Measurements from ENCODE around the gene R3HDML. TPM values are rescaled to one million over a fixed set of nuclear protein-coding genes. Genes with fewer than 3 reads are reported as not detected.
"Not testable (repeated sequence)": the region's sequence is repeated elsewhere in the genome, so short reads cannot be mapped to it uniquely, and the experiment has no call there.

R3HDML gene, protein sequence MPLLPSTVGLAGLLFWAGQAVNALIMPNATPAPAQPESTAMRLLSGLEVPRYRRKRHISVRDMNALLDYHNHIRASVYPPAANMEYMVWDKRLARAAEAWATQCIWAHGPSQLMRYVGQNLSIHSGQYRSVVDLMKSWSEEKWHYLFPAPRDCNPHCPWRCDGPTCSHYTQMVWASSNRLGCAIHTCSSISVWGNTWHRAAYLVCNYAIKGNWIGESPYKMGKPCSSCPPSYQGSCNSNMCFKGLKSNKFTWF
- not detected for total RNA-seq
- long read RNA-seq, donor 1: 0 reads
- long read RNA-seq, donor 2: 0 reads

DNA sequence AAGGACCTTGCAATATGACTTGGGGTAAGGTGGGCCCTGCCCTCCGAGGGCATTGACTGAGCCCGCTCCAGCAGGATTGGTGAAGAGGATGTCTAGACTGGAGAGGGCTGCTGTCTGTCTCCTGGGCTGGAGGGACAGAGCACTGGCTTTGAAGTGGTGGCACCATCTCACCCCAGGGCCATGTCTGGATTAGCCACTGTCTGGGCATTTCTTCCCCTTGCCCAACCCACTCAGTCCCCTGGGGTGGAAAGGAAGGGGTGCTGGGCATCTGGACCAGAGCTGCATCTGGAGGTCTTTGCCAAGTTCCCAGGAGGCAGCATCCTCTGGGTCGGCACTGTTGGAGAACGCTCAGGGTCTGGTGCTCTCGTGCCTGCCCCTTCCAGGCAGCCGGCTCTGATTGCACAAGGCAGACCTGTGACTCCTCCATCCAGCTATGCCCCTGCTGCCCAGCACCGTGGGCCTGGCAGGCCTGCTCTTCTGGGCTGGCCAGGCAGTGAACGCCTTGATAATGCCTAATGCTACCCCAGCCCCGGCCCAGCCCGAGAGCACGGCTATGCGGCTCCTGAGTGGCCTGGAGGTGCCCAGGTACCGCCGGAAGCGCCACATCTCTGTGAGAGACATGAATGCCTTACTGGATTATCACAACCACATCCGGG, at the start of gene R3HDML:
Gene R3HDML, plus strand, starts transcription at position 319 of the 656 bp plus-strand sequence. Its CDS starts 115 bp downstream, at position 434.
- DNase-seq (ENCODE audit: low spot score): no peak
- intact Hi-C loops (cut with DNase I): no loop called here

DNA sequence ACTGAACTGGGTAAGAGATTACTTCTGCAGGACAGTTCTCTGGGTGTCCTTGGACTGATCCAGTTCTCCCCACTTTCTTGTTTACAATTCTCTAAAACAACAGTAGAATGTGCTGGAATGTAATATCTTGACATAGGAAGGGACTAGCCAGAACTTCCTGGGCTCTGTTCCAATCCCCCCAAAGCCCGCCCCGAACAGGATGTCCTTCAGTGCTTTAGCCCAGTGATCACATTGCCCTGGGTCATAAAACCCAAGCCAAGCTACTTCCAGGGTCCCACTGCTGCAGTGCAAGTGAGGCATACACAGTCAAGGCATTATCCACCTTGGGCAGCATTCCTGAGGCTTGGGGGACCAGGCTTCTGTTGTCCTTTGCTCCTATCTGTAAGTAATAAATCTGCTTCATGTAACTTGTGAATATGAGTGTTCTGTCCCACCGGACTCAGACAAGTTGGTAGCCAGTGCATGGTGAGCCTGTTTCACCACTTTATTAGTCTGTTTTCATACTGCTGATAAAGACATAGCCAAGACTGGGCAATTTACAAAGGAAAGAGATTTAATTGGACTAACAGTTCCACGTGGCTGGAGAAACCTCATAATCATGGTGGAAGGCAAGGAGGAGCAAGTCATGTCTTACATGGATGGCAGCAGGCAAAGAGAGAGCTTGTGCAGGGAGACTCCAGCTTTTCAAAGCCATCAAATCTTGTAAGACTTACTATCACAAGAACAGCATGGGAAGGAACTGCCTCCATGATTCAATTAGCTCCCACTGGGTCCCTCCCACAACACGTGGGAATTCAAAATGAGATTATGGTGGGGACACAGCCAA, 49.4 kb upstream of the R3HDML start:
- intact Hi-C loops (cut with DNase I): loop anchor here in 1 of 2 donors (2.0 kb wide), 1 partner anchor 33 kb away; no protein-coding TSS in a partner anchor
- DNase-seq (ENCODE audit: low spot score): no peak

DNA sequence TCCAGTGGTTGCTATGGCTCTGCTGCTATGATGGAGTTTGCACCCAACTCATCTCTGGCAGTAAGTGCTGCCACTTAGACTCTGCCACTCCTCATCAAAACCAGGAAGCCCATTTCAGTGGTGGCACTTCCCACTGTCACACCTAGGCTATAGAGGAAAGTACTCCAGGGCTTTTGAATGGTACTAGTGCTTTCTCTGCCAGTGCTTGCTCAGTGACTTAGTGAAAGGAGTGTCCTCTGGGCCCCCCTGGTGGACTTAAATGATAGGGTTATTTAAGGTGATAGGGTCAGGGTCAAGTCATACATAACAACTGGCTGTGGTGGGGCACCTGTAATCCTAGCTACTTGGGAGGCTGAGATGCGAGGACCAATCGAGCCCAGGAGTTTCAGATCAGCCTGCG, 48.6 kb upstream of the R3HDML start:
- intact Hi-C loops (cut with DNase I): loop anchor here in 1 of 2 donors (2.0 kb wide), 1 partner anchor 33 kb away; no protein-coding TSS in a partner anchor
- no peak for DNase-seq (ENCODE audit: low spot score)

DNA sequence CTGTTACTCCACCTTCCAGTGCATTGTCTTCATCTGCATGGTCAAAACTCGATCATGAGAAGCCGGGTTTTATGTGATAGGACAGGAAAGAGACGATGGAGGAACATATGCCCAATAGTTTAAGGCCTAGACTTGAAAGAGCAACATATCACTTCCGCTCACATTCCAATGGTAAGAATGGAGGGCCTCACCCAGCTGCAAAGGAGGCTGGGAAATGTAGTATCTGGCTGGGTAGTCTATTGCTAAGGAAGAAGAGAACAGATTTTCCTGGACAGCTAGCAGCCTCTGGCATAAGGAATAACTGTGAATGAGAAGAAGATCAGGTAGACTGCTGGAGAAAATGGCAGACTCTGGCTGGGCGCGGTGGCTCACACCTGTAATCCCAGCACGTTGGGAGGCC, 45.1 kb upstream of the R3HDML start:
- intact Hi-C loops (cut with DNase I): no loop called here
- DNase-seq (ENCODE audit: low spot score): no peak

DNA sequence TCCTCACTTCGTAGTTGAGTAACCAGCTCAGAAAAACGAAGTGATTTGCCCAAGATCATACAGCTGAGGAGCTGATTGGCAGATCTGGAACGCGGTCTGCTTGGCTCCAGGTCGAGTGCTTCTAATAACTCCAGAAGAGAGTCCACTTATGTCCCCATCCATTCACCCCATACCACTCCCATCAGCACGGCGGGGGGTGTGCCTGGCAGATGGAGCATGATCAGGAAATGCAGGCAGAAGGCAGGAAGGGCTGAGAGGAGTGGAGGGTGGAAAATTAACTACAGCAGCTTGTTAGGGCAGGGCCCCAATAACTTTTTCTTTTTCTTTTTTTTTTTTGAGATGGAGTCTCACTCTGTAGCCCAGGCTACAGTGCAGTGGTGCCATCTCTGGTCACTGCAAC, 40.8 kb upstream of the R3HDML start:
- intact Hi-C loops (cut with DNase I): no loop called here
- DNase-seq (ENCODE audit: low spot score): no peak

DNA sequence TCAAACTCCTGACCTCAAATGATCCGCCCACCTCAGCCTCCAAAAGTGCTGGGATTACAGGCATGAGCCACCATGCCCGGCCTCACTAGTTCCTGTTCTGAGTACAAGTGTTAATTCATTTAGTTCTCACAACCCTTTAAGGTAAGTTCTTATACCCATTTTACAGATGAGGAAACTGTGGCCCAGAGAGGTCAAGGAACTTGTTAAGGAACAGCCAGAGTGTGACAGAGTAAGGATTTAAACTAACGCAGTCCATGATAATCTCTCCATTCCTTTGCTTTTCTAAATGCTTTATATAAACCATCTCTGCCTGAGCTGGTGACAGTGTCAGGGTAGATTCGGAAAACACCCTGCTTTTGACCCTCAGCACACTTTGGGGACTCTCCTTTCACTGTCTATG, 39.1 kb upstream of the R3HDML start:
- intact Hi-C loops (cut with DNase I): no loop called here
- DNase-seq (ENCODE audit: low spot score): no peak

DNA sequence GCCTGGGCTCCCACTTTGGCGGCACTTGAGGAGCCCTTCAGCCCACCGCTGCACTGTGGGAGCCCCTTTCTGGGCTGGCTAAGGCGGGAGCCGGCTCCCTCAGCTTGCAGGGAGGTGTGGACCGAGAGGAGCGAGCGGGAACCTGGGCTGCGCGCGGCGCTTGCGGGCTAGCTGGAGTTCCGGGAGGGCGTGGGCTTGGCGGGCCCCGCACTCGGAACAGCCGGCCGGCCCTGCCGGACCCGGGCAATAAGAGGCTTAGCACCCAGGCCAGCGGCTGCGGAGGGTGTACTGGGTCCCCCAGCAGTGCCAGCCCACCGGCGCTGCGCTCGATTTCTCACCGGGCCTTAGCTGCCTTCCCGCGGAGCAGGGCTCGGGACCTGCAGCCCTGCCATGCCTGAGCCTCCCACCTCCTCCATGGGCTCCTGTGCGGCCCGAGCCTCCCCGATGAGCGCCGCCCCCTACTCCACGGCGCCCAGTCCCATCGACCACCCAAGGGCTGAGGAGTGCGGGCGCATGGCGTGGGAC, 37.8 kb upstream of the R3HDML start:
- DNase-seq (ENCODE audit: low spot score); intact Hi-C loops (cut with DNase I): not testable (repeated sequence)

DNA sequence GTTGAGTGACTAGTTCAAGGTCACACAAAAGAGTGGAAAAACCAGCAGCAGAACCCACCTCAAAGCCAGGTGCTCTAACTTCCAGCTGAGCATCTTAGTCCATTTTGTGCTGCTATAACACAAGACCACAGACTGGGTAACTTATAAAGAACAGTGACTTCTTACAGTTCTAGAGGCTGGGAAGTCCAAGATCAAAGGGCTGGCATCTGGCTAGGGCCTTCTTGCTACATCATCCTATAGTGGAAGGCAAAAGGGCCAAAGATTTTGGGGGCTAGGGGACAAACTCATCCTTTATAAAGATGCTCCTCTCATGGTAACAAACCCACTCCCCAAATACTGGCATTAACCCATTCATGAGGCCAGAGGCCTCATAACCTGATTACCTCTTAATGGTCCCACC, 35.6 kb upstream of the R3HDML start:
- intact Hi-C loops (cut with DNase I): no loop called here
- no peak for DNase-seq (ENCODE audit: low spot score)

DNA sequence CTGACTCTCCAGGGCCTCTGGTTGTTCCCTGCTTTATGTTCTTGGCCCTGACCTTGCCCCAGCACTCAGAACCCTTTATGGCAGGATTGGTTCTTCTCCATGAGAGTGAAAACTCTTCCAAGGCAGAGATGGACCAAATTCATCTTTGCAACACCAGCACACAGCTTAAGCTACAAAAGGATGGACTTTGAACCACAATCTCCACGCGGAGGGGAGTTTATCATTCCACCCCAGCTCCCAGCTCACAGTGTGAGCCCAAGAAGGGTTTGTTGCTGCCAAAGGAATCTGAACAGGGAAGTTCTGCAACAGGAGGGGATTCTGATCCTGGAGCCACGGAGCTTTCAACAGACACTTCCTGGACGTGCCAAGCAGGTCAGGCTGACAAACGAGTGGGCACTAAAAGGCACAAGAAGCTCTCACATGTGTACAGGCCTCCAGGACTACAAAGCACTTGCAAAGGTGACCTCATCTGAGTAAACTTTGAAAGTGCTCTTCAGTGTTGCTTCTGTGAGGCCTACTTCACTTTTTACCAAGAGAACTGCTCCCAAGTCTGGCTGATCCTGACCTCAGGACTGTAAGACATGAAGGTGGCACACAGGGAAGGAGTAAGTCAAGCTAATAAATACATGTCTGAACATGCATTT, 34.7 kb upstream of the R3HDML start:
- no peak for DNase-seq (ENCODE audit: low spot score)
- intact Hi-C loops (cut with DNase I): no loop called here

DNA sequence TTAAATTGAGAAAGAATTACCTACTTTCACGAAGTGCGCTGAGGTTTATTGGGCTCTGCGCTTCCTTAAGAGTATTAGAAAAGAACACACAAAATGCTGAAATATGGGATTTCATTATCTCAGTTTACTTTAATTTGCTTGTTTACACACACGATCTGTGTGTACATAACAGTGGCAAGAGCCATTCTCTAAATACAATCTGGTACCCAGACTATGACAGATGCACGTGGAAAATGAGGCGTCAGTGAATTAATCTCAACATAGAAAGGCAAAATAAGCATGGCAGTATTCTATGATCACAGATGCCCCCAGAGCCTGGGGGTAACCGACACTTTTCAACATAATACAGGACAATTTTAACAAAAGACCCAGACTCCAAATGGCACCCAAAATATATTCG, 34.1 kb upstream of the R3HDML start:
- DNase-seq (ENCODE audit: low spot score): no peak
- intact Hi-C loops (cut with DNase I): no loop called here

DNA sequence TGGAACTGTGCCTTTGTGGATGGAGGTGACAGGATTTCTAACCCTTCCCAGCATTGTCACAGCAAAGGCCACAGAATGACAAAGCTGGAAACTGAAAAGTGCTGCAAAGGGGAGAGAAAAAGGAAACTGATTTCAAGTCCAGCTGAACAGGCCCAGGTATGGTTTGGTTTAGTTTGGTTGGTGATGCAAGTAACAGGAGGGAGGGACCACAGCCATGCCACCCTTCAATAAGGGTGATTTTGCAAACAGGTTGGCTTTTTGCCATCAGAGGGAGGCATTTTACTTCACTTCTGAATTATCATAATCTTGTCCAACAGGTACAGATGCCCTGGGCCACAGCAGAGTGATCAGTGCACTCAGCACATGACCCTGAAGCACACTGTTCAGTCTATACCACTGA, 32.5 kb upstream of the R3HDML start:
- intact Hi-C loops (cut with DNase I): no loop called here
- no peak for DNase-seq (ENCODE audit: low spot score)

DNA sequence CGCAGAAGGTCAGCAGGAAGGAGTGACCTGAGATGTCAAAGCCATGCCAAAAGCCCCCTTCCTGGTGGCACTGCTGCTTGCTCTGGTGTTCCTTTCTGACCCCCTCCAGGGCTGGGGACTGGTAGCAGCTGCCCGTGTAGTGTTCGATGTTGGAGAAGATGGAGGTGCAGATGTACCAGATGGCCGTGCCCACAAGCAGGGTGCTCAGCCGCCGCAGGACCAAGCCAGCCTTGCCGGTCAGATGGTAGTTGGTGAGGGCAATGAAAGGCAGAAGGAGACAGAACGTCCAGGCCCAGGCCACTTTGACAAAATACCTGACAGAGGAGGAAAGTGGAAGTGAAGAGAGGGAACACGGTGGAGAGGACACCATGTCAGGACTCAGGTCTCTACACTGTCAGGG, 29.9 kb upstream of the R3HDML start:
- DNase-seq (ENCODE audit: low spot score): no peak
- intact Hi-C loops (cut with DNase I): no loop called here

DNA sequence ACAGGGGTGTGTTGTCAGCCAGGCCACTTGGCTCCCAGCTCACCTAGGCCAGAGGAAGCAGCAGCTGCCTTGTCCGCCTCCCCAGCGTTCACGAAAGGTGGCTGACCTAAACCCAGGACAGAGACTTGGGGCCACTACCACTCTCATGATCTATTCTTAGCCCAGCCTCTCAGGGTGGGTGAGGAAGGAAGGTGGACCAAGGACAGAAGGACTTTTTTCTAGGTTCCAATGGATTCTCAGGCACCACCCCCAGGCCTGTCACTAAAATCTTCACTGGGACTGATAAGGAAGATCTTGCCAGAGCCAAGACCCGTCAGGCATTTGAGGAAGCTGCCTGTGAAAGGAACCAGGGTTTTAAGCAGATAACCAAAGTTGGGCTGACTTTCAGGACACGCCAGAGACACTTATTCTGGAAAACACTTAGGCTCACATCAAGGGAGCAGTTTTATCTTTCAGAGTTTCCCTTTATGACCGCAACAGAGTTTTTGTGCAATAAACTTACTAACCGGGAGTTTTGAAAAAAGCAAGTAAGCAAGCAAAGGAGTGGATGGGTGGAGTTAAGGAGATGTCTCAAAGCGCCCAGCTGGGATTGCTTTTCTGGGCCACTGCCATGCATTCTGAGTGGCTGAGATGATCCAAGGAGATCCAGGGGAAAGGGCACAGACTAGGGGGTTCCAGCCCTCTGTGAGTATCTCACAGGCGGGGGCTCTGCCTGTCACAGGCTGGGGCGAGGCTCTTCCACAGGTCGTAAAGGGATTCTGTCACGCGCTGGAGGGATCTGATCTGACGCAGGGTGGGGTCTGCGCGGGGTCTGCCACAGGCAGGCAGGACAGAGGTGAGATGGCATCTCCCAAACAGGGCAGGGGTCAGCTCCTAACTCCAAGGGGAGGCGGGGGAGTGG, 26.8 kb upstream of the R3HDML start:
- intact Hi-C loops (cut with DNase I): loop anchor here in 1 of 2 donors (10.0 kb wide), 1 partner anchor 95 kb away; the partner anchor contains the start of gene OSER1

DNA sequence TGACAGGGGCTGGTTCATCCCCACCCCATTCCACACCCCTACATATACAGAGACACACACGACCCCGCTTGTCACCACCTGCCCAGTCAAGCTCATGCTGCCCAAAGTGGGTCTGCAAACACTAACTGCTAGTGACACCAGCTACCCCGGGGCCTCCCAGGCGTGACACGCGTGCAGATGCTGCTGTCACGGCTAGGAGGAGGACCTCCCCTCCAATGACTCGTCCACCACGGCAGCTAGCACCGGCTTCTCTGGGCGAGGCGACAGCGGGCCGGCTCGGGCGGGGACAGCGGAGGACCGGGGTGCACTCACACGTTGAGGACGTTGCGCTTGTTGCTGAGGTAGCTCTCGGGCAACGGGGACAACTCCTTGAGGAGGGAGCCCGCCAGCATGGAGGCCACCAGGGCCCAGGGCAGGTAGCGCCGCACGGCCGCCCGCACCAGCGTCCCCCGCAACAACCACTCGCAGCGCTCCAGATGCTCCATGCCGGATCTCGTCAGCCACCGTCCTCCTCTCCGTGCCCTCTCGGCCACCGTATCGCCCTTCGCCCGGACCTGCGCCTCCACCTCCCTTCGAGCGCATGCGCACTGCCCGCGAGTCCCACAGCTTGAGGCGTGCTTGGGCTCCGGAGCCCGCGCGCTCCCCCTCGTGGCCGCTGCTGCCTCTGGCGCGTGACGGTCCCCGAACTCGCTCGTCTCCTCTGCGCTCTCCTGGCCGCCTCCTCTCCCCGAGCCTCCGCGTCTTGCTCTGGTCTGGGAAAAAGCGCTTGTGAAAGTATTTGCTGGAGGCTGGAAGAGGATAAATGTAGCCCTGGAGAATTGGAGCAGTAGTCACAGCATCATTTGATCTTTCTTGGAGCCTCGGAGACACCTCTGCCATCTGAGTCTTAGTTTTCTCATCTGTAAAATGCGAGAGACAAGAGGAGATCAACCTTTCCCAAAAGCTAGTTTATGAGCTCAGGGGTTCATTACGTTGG, 25.9 kb upstream of the R3HDML start, which contains the start of gene FITM2:
Gene FITM2, minus strand, starts transcription at position 539 of the 976 bp plus-strand sequence. Its CDS starts 54 bp downstream, at position 485.
- peak; percentile 100 for DNase-seq (ENCODE audit: low spot score)
- intact Hi-C loops (cut with DNase I): loop anchor here (1.0 to 10.0 kb wide), 2 partner anchors 96 kb away; partner anchors contain the start of gene OSER1 (in 1 of the 2)

More for the DNA sequence above, 26.8 kb upstream of the R3HDML start:
- DNase-seq (ENCODE audit: low spot score): no peak

DNA sequence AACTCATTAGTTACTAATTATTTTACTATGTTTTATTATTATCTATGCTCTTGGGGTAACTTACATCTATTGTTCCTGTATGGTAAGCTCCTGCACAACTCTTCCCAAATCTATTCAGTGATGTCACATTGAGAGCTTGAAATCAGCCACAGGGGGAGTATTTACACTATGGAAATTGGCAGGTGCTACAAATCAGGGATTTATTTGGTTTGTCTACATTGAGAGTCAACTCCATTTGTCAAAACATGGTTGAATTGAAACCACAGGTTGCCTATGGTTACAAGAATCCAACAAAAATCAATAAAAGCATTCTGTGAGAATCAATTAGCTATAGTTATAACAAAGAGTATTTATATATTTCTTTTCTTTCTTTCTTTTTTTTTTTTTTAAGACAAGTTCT, 22.0 kb upstream of the R3HDML start:
- no peak for DNase-seq (ENCODE audit: low spot score)
- intact Hi-C loops (cut with DNase I): loop anchor here in 1 of 2 donors (10.0 kb wide), 1 partner anchor 100 kb away; the partner anchor contains the start of gene OSER1

DNA sequence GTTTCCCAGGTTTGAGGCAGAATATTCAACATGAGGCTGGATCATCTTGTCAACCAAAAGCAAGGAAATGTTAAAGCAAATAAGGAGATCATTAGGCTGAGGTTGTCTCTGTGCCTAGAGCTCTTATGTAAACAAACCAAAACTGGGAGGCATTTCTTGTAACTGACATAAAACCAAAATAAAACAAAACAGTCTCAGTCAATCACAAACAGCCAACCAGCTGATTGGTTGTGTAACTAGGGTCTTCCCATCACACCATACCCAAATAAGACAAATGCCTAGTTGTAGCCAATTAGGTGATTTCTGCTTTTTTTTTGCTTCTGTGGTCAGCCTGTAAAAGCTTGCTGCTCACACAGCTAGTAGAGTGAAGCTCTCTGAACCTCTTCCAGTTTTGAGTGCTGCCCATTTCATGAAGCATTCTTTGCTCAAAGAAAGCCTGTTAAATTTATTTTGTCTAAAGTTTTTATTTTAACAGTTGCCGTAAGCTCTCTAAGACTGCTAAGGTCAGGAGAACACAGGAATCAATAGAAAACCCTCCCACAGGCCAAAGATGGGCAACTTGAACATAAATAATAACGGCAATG, 16.9 kb upstream of the R3HDML start:
- no peak for DNase-seq (ENCODE audit: low spot score)
- intact Hi-C loops (cut with DNase I): loop anchor here in 1 of 2 donors (2.0 to 10.0 kb wide), 2 partner anchors 31 to 105 kb away; partner anchors contain the start of gene OSER1
